GOT3 (cell line): ENCODE measurements around the gene FBXO41.

Experiments used
- DNase-seq: peaks from one replicate; lab custom pipeline; 2025; ENCODE audit warnings: mixed read lengths; lab: John Stamatoyannopoulos, UW

FBXO41 gene

GRCh38 chr2:73290049-73290839, 6.0 kb upstream of the FBXO41 start:
- no peak for DNase-seq

GRCh38 chr2:73289304-73289703, 5.0 kb upstream of the FBXO41 start:
- no peak for DNase-seq

DNA sequence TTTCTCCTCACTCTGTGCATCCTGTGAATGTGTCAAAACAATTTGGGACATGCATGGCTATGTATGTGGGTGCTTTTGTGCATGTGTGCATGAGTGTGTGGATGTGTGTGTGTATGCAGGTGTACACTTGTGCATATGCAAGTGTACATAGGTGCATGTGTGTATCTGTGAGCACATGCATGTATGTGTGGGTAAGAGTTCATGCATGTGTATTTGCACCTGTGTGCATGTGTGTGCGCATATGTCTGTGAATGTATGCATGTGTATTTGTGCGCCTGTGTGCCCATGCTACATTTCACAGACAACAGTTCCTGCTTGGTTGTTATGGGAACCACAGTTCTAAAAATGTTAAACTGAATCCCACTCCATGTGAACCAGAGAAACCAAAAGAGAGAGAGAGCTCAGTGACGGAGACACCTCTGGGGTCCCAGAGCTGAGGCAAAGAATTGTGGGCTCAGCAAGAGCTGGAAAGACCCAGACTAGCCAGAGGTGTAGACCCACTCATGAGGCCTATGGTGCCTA, 1.9 kb upstream of the FBXO41 start:
- DNase-seq, result no peak

DNA sequence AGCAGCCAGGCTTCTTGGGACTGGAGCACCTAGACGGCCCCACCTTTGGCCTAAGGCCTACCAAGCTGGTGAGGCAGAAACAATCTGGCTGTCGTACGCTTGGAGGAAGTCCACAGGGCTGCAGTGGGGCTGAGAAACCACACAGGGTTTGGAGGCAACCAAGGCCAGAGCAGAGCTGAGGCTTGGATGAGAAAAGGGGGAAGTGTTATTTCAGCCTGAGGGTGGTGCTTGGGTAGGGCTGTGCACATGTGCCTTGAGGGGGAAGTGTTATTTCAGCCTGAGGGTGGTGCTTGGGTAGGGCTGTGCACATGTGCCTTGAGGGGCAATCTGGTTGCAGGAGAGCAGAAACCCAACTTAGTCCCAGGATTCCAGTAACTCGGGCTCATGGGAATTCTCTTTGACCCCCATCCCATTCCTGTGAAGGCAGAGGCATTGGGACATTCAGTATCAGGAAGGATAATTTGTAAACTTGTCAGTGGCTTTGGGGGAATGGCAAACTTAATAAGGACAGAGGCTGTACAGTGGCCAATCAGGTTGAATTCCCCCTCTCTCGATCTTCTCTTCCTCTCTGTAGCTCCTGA, 971 bp upstream of the FBXO41 start:
- DNase-seq, result no peak

- DNase-seq, result no peak
Observed at GRCh38 chr2:73283545-73284295, 558 bp downstream of the FBXO41 start.

DNA sequence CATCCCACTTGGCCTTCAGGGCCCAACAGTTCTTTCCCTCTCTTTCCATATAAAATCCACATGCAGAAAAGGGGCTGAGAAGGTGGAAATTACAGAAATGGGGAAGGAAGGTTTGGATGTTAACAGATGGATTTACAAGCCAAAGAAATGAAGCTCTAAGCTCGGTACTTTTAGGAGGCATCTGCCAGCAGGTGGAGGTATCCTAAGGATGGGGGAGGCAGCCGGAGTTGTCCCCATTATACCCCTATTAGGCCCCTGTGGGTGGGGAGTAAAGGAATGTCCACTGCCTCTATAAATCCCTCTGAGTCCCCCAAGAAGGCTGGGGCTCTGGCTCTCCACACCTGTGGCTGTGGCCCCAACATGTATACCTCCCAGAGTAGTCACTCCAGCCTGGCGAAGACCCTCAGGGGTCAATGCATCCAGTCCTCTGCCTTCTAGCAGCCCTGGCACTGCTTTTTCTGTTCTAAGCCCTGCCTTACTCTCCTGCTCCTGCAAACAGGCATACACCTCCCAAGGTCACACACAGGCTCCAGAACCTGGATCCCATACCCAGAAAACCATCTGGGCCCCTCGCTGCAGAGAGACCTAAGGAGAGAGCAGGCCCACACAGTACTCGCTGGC, 1.2 kb downstream of the FBXO41 start:
- DNase-seq, result no peak

GRCh38 chr2:73281244-73281643, 3.0 kb downstream of the FBXO41 start:
- no peak for DNase-seq

DNA sequence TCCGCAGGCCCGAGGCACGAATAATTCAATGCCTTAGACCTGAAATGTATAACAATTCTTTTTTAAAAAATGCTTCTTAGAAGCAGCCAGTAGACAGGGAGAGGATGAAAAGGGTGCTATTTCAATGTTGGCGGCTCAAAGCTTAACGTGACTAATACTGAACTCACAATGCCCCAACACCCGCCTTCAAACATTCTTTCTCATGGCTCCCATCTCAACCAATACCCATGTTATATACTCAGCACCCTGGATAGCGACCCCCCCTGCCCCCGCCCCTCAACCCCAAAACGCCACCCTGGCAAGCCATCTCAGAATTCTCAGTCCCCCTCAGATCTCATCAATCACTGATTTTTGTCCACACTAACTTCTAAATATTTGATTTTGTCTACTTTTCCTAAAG, 4.4 kb downstream of the FBXO41 start:
- DNase-seq, result no peak

DNA sequence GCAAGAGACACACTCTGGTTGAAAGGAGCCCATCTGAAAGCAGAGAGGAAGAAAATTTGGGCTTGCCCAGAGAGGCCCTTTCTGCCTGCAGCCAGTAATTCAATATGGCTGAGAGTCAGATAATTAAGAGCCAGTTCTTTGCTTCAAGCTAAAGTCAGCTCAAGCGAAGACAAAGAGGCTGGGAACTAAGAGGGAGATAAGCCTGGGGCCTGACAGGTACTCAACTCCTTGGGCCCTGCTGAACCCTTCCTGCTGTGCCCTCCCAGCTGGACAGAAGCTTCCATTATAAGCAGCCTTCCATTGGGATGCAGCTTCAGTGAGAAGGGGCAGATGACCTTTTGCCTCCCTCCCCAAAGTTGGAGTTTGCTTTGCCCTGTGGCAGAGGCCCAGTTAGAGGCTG, 12.0 kb downstream of the FBXO41 start:
- no peak for DNase-seq

GRCh38 chr2:73269686-73270465, 14.4 kb downstream of the FBXO41 start:
- DNase-seq, result no peak

DNA sequence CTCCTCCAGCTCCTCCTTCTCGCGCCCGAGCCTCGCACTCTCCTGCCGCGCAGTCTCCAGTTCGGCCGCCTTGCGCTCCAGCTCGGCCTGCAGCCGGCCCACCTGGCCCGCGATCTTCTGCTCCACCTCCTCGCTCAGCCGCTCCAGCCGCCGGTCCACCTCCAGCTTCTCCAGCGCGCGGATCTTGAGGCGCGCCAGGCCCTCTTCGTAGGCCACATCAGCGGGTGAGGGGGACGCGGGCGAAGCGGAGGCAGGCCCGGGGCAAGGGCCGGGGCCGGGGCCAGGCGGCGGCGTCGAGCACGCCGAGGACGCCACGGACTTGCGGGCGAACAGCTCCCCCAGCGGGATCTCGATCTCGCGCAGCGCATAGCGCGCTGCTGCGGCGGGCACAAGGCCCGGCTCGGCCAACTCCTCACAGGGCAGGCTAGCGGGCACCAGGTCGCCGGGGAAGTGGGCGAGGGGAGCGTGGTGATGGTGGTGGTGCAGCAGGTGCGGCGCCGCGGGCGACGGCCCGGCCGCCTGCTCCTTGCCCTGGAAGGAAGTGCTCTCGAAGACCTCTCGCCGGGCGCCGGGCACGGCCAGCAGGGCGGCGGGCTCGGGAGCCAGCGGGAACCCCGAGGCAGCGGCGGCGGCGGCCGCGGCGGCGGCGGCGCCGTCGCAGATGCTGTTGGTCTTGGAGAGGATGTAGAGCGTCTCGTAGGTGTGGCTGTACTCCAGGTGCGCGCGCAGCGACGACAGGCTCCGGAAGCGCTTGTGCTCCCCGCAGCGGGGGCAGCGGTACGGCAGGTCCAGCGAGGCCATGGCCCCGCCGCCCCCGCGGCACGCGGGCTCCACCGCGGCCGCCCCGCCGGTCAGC, 15.2 kb downstream of the FBXO41 start:
- DNase-seq, result no peak

GRCh38 chr2:73268366-73268829, 15.9 kb downstream of the FBXO41 start:
- no peak for DNase-seq

DNA sequence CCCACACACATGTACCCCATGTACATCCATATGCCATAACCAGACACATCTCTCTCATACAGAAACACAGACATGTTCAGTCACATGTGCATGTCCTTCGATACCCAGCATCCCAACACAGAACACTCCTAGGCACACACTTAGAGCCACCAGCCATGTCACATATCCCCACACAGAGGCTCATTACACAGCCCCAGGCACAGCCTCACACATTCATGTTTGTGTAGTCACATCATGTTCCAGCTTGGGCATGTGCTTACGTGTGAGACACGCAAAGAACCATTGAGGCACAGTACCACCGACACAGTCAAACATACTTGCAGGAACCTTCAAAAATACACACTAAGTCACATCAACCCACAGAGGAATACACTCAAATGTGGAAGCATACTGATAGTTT, 17.3 kb downstream of the FBXO41 start:
- no peak for DNase-seq

- DNase-seq, result no peak
Observed at GRCh38 chr2:73266061-73266901, 18.0 kb downstream of the FBXO41 start.

DNA sequence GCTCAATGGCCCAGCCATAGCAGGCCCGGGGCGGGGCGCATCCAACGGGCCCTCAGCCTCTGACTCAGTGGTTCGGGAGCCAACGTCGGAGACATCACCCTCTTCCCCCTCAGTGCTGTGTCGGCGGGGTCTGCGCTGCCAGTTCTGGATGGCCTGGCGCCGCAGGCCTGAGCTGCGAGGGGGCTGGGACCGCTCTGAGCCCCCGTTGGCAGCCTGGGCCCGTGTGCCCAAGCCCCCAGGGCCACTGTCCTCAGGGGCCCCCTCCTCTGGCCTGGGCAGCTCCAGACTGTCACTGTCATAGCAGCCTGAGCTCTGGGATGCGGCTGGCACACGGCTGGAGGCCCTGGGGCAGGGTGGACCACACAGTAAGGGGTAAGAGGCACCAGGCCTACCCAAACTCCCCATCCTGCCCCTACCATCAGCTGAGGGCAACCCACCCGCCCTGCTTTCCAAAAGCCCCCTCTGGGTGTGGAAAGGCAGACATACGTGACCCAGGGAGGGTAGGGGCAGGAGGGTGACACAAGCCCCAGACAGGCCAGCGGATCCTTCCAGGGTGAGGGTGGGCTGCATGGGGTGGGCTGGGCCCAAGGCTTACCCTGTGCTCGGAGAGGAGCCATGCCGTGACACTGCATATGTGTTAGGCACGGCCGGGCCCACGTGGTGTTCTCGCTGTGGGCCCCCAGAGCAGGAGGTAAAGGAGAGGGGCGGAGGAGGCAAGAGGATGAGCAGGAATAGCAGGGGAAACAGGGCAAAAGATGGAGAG, 18.8 kb downstream of the FBXO41 start:
- DNase-seq, result no peak

DNA sequence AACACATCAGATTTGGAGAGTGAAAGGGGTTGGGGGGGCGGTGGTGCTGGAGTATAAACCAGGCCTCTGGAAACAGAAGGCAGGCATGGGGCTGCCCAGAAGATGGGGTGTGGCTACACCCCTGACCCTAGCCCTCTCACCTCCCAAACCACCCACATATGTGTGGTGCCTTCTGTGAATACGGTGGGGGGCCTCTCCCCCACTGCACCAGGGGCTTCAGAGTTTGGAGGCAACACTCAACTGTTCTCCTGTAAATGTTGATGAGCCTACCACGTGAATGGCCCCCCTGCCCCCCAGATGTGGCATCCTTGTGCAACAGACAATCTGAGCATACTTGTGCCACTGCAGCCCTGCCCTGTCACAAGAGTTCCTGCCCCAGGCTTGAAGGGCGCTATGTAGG, 19.5 kb downstream of the FBXO41 start:
- no peak for DNase-seq

- DNase-seq, result no peak
Observed at GRCh38 chr2:73264332-73264606, 20.0 kb downstream of the FBXO41 start.

GRCh38 chr2:73263540-73264331, 20.5 kb downstream of the FBXO41 start:
- DNase-seq, result no peak
